Activated naive CD4-positive, alpha-beta T cell treated with anti-CD3 and anti-CD28 coated beads, Interleukin-2, amount 10 ng/mL, durations not matched to agents 7 days and 5 days (primary cell): ENCODE results near the gene BANF2.

Source experiments
- CTCF ChIA-PET: fragments of 350-600 bp; sonication (Branson Sonifier 250); formaldehyde crosslinking; loops from one replicate; lab custom pipeline; 2021; ENCODE audit warnings: antibody characterized with exemption; lab: Charles Lee
- DNase-seq: peaks from one replicate; pipeline ENCODE4 v3.0.0-alpha.2; 2020
- H3K27ac Mint-ChIP-seq: one replicate; pipeline ENCODE4 v1.8.0; 2021; ENCODE audit warnings: mild to moderate bottlenecking, moderate library complexity, mixed read lengths
- H3K27me3 Mint-ChIP-seq: one replicate; pipeline ENCODE4 v1.8.0; 2021; ENCODE audit warnings: mild to moderate bottlenecking, mixed read lengths
- H3K36me3 Mint-ChIP-seq: one replicate; pipeline ENCODE4 v1.8.0; 2021; ENCODE audit warnings: mixed read lengths
- H3K4me1 Mint-ChIP-seq: one replicate; pipeline ENCODE4 v1.8.0; 2021; ENCODE audit warnings: mixed read lengths
- H3K4me3 Mint-ChIP-seq: one replicate; pipeline ENCODE4 v1.8.0; 2021; ENCODE audit warnings: mild to moderate bottlenecking, moderate library complexity, mixed read lengths
- H3K9me3 Mint-ChIP-seq: one replicate; pipeline ENCODE4 v1.8.0; 2021; ENCODE audit warnings: mixed read lengths

BANF2 gene

GRCh38 chr20:17733767-17734304 lies 34.1 kb downstream of the BANF2 start:
- Mint-ChIP-seq H3K27me3 (peaks cover 11% of the 10 kb centered on the region), H3K27ac (no peak overlapping the region), H3K9me3 (peaks cover 5% of the 10 kb centered on the region), H3K4me3 (no peak overlapping the region), H3K36me3 (no peaks in the 10 kb centered on the region), H3K4me1 (no peaks in the 10 kb centered on the region)
- CTCF ChIA-PET, result no interaction called here
- DNase-seq, result no peak

DNA sequence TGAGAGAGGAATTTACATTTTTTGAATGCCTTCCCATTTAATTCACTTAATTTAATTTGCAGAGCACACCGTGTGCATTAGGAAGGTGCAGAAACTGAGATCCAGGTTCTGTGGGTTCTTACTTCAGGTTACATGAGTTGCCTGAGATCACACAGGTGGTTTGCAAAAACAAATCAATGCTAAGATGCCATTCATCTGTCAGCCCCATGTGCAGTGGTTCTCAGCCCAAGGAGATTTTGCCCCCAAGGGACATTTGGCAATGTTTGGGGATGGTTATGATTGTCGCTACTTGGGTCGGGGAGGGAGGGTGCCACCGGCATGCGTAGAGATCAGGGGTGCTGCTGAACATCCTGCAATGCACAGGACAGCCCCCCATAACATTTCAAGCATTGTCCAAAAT lies 34.6 kb downstream of the BANF2 start:
- CTCF ChIA-PET, result no interaction called here
- Mint-ChIP-seq H3K4me1 (no peaks in the 10 kb centered on the region), H3K9me3 (peaks cover 5% of the 10 kb centered on the region)

DNA sequence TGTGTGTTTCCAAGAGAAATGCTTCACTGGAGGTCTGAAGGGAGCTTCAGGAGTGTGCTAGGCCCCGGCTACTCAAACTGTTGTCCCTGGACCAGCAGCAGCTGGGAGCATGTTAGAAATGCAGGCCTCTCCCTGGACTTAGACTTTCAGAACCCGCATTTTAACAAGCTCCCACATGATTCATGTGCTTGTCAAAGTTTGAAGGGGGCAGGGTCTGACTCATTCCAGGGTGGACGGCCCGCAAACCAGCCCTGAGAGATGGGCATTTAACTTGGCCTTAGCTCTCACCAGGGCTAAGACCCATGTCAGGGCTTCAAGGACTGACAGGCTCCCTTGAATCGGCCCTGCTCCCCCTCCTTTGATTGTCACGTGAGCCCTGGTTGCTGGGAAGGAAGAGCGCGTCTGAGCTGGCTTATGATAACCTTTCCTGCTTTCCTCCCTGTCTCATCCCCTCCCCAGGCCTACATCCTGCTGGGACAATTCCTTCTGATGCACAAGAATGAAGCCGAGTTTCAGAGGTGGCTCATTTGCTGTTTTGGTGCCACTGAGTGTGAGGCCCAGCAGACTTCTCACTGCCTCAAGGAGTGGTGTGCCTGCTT lies 35.5 kb downstream of the BANF2 start:
- H3K4me1 Mint-ChIP-seq, result no peaks in the 10 kb centered on the region
- DNase-seq, result no peak
- no peak overlapping the region for H3K27ac Mint-ChIP-seq
- H3K36me3 Mint-ChIP-seq, result no peaks in the 10 kb centered on the region
- H3K27me3 Mint-ChIP-seq, result peaks cover 9% of the 10 kb centered on the region
- CTCF ChIA-PET, result no interaction called here
- peaks cover 5% of the 10 kb centered on the region for H3K9me3 Mint-ChIP-seq
- no peak overlapping the region for H3K4me3 Mint-ChIP-seq

More for the DNA sequence above, 34.6 kb downstream of the BANF2 start:
- Mint-ChIP-seq H3K4me3 (no peak overlapping the region), H3K36me3 (no peaks in the 10 kb centered on the region), H3K27ac (no peak overlapping the region), H3K27me3 (peaks cover 7% of the 10 kb centered on the region)
- DNase-seq, result no peak

GRCh38 chr20:17735959-17736621 lies 36.3 kb downstream of the BANF2 start:
- Mint-ChIP-seq H3K27me3 (peaks cover 12% of the 10 kb centered on the region), H3K4me1 (no peaks in the 10 kb centered on the region), H3K36me3 (no peaks in the 10 kb centered on the region), H3K9me3 (peaks cover 5% of the 10 kb centered on the region), H3K4me3 (no peak overlapping the region), H3K27ac (no peak overlapping the region)
- no peak for DNase-seq
- CTCF ChIA-PET, result no interaction called here

DNA sequence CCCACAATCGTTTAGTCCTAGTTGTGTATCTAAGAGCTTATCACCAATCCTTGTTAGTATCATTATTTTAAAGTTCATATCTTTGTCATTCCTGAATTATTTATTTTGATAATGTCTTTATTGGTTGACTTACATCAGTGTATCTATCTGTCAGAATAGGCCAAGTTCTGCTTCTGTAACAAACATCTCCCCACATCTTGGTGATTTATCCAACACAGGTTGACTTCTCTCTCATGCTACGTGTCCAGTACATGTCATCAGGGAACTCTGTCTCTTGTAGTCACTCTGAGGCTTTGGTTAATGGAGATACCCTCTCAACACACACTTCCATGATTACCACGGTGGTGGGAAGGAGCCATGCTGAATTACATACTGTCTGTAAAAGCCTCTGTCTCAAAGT lies 38.4 kb downstream of the BANF2 start:
- CTCF ChIA-PET, result no interaction called here
- Mint-ChIP-seq H3K4me1 (no peaks in the 10 kb centered on the region), H3K36me3 (no peaks in the 10 kb centered on the region), H3K27ac (no peak overlapping the region), H3K9me3 (peaks cover 5% of the 10 kb centered on the region), H3K27me3 (peaks cover 17% of the 10 kb centered on the region), H3K4me3 (no peak overlapping the region)
- DNase-seq, result no peak

- Mint-ChIP-seq H3K27ac (no peak overlapping the region), H3K9me3 (peaks cover 5% of the 10 kb centered on the region), H3K4me3 (no peak overlapping the region), H3K27me3 (peaks cover 15% of the 10 kb centered on the region), H3K4me1 (no peaks in the 10 kb centered on the region), H3K36me3 (no peaks in the 10 kb centered on the region)
- CTCF ChIA-PET, result no interaction called here
- no peak for DNase-seq
Observed at GRCh38 chr20:17741220-17741619, 41.5 kb downstream of the BANF2 start.

DNA sequence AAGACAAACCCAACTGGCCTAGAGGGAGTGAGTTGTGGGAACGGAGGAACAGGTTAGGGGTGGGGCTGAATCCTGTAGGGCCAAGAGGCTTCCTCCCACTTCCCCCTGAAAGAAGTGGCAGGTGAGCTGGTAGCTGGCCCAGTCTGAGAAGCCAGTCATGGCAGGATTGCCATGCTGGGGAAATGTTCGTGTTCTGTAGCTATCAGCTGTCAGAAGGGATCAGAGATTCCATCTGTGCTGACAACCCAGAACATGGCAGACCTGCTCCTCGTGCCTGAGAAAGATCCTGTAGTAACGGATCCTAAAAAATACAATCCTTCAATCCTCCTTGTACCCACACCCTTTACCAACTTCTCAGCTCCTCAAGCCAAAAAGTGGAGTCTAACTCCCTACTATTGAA lies 43.0 kb downstream of the BANF2 start:
- no peak for DNase-seq
- CTCF ChIA-PET, result interaction anchor here (2.3 kb wide), 1 partner anchor 60 kb away, joined by 5 read pairs; the partner anchor contains the start of gene RRBP1
- H3K27ac Mint-ChIP-seq, result no peak overlapping the region
- H3K9me3 Mint-ChIP-seq, result peaks cover 5% of the 10 kb centered on the region
- H3K4me3 Mint-ChIP-seq, result no peak overlapping the region
- H3K27me3 Mint-ChIP-seq, result peaks cover 18% of the 10 kb centered on the region
- no peaks in the 10 kb centered on the region for H3K4me1 Mint-ChIP-seq
- no peaks in the 10 kb centered on the region for H3K36me3 Mint-ChIP-seq

DNA sequence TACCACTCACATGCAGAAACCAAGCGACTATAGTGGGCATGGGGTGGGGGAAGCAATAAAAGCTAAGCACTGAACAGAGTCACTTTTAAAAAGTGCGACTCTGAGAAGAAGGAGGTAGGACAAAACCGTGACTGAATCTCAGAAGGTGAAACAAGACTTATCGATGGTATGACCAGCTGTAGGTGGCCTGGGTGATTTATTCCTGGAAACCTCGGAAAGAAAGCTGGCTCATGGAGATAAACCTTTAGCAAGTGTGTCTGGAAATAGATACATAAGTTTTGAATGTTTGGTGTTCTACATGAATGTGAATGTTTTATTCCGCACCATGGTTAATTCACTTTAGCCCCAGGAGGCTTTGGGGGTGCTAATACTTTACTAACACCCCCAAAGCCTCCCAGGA lies 43.9 kb downstream of the BANF2 start:
- H3K4me3 Mint-ChIP-seq, result no peak overlapping the region
- peaks cover 18% of the 10 kb centered on the region for H3K27me3 Mint-ChIP-seq
- CTCF ChIA-PET, result interaction anchor here (0.7 to 2.3 kb wide), 2 partner anchors 61 to 414 kb away, joined by 3 to 5 read pairs; partner anchors contain the start of gene RRBP1
- H3K27ac Mint-ChIP-seq, result no peak overlapping the region
- no peak for DNase-seq
- H3K4me1 Mint-ChIP-seq, result no peaks in the 10 kb centered on the region
- H3K36me3 Mint-ChIP-seq, result no peaks in the 10 kb centered on the region
- no peaks in the 10 kb centered on the region for H3K9me3 Mint-ChIP-seq

DNA sequence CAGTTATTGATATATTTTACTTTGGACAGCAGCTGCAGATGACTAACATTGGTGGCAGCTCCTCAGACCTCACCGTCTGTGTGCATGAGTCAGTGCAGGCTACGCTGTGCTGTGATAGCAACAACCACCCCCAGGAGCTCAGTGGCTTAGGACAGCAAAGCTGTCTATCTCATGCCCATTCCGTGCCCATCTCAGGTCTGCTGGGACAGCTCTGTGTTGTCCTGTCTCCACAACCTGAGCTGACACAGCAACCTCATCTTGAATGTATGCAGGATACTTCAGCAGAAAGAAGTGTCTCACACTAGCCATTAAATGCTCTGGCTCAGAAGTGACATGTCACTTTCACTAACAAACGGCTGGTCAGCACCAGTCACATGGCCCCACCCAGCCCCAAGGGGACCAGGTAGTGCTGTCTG lies 47.7 kb downstream of the BANF2 start:
- CTCF ChIA-PET, result no interaction called here
- Mint-ChIP-seq H3K4me1 (no peaks in the 10 kb centered on the region), H3K36me3 (no peaks in the 10 kb centered on the region), H3K27ac (no peak overlapping the region), H3K9me3 (no peaks in the 10 kb centered on the region), H3K27me3 (peaks cover 14% of the 10 kb centered on the region), H3K4me3 (no peak overlapping the region)
- no peak for DNase-seq

GRCh38 chr20:17748279-17748678 lies 48.5 kb downstream of the BANF2 start:
- CTCF ChIA-PET, result no interaction called here
- Mint-ChIP-seq H3K36me3 (no peaks in the 10 kb centered on the region), H3K27me3 (peaks cover 16% of the 10 kb centered on the region), H3K4me1 (no peaks in the 10 kb centered on the region), H3K9me3 (no peaks in the 10 kb centered on the region), H3K27ac (no peak overlapping the region), H3K4me3 (no peak overlapping the region)
- DNase-seq, result no peak

GRCh38 chr20:17749626-17749977 lies 49.8 kb downstream of the BANF2 start:
- Mint-ChIP-seq H3K4me3 (no peak overlapping the region), H3K27me3 (peaks cover 27% of the 10 kb centered on the region), H3K9me3 (no peaks in the 10 kb centered on the region), H3K27ac (no peak overlapping the region), H3K36me3 (no peaks in the 10 kb centered on the region), H3K4me1 (no peaks in the 10 kb centered on the region)
- DNase-seq, result no peak
- CTCF ChIA-PET, result no interaction called here

- H3K4me1 Mint-ChIP-seq, result no peaks in the 10 kb centered on the region
- CTCF ChIA-PET, result no interaction called here
Observed at GRCh38 chr20:17749978-17750721, 50.4 kb downstream of the BANF2 start.

DNA sequence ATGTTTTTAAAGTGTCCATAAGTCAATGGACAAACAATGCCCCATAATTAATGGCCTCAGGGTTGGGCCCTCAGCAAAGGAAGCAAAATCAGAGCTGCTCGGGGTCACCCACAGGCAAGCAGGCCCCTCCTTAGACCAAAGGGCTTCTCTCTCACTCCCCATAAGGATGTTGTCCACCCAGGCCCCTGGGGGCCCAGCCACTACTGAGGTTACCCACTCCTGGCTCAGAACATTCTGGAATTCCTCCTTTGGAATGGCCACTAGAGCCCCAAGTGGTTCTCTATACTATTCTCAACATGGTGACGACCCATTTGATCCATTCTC lies 50.9 kb downstream of the BANF2 start:
- no peak for DNase-seq
- Mint-ChIP-seq H3K4me1 (no peaks in the 10 kb centered on the region), H3K27ac (no peak overlapping the region), H3K27me3 (peaks cover 27% of the 10 kb centered on the region), H3K9me3 (no peaks in the 10 kb centered on the region), H3K4me3 (no peak overlapping the region), H3K36me3 (no peaks in the 10 kb centered on the region)
- CTCF ChIA-PET, result no interaction called here

More at GRCh38 chr20:17749978-17750721, 50.4 kb downstream of the BANF2 start:
- H3K4me3 Mint-ChIP-seq, result no peak overlapping the region
- peaks cover 27% of the 10 kb centered on the region for H3K27me3 Mint-ChIP-seq
- H3K36me3 Mint-ChIP-seq, result no peaks in the 10 kb centered on the region
- no peak for DNase-seq
- no peaks in the 10 kb centered on the region for H3K9me3 Mint-ChIP-seq
- no peak overlapping the region for H3K27ac Mint-ChIP-seq

DNA sequence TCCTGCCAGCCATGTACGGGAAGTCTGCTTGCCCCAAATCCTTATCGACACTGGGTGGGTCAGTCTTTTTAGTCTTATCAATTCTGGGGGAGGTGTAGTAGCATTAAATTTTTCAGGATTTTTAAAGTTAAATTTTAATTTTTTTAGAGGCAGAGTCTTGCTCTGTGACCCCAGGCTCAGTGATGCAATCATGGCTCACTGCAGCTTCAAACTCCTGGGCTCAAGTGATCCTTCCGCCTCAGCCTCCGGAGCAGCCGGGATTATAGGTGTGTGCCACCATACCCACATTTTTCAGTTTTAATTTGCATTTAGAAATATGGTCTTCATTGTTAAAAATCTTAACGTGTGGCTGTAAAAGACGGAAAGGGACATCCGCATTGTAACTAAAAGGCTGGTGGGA lies 51.9 kb downstream of the BANF2 start:
- no peak for DNase-seq
- H3K4me1 Mint-ChIP-seq, result no peaks in the 10 kb centered on the region
- no peak overlapping the region for H3K27ac Mint-ChIP-seq
- no peaks in the 10 kb centered on the region for H3K9me3 Mint-ChIP-seq
- peaks cover 33% of the 10 kb centered on the region for H3K27me3 Mint-ChIP-seq
- no peak overlapping the region for H3K4me3 Mint-ChIP-seq
- H3K36me3 Mint-ChIP-seq, result no peaks in the 10 kb centered on the region
- CTCF ChIA-PET, result interaction anchor here (0.6 kb wide), 1 partner anchor 9 kb away, joined by 3 read pairs; no protein-coding TSS in a partner anchor
